GM19240 (cell line): ENCODE results near the gene B4GALT4.
"Not testable (repeated sequence)": the region's sequence is repeated elsewhere in the genome, so short reads cannot be mapped to it uniquely, and the experiment has no call there.

Source experiments
- DNase-seq: peaks from one replicate; pipeline ENCODE4 v3.0.0; 2011; ENCODE audit warnings: low spot score; ENCODE audit not compliant: insufficient read length

The B4GALT4 gene

GRCh38 chr3:119240591-119241434 lies at the start of gene B4GALT4:
B4GALT4 (minus strand) TSS chr3:119240878; CDS start chr3:119230099, 10,779 bp downstream.
- peak; percentile 85 for DNase-seq

- no peak for DNase-seq
These were observed 48.7 kb upstream of the B4GALT4 start for GRCh38 chr3:119289404-119289770.

- DNase-seq, result no peak
These were observed 48.2 kb upstream of the B4GALT4 start for GRCh38 chr3:119288669-119289403.

- DNase-seq, result no peak
These were observed 39.0 kb upstream of the B4GALT4 start for GRCh38 chr3:119279584-119280243.

GRCh38 chr3:119279101-119279554 lies 38.5 kb upstream of the B4GALT4 start:
- DNase-seq, result no peak

GRCh38 chr3:119276680-119277079 lies 36.0 kb upstream of the B4GALT4 start:
- no peak for DNase-seq

GRCh38 chr3:119270212-119270611 lies 29.5 kb upstream of the B4GALT4 start:
- DNase-seq, result not testable (repeated sequence)

- no peak for DNase-seq
These were observed 20.4 kb upstream of the B4GALT4 start for GRCh38 chr3:119261055-119261454.

- no peak for DNase-seq
These were observed 19.1 kb upstream of the B4GALT4 start for GRCh38 chr3:119259821-119260220.

GRCh38 chr3:119258915-119259314 lies 18.2 kb upstream of the B4GALT4 start:
- no peak for DNase-seq

GRCh38 chr3:119257654-119258410 lies 17.2 kb upstream of the B4GALT4 start:
- no peak for DNase-seq

GRCh38 chr3:119257111-119257510 lies 16.4 kb upstream of the B4GALT4 start:
- DNase-seq, result no peak

- no peak for DNase-seq
These were observed 14.5 kb upstream of the B4GALT4 start for GRCh38 chr3:119255214-119255613.

GRCh38 chr3:119245778-119246177 lies 5.1 kb upstream of the B4GALT4 start:
- DNase-seq, result no peak

GRCh38 chr3:119243712-119244111 lies 3.0 kb upstream of the B4GALT4 start:
- DNase-seq, result no peak

- not testable (repeated sequence) for DNase-seq
These were observed 2.4 kb upstream of the B4GALT4 start for GRCh38 chr3:119243058-119243529.

GRCh38 chr3:119242387-119243057 lies 1.8 kb upstream of the B4GALT4 start:
- DNase-seq, result not testable (repeated sequence)

- no peak for DNase-seq
These were observed 532 bp downstream of the B4GALT4 start for GRCh38 chr3:119240101-119240590.

GRCh38 chr3:119239206-119239820 lies 1.4 kb downstream of the B4GALT4 start:
- no peak for DNase-seq

GRCh38 chr3:119238363-119238762 lies 2.3 kb downstream of the B4GALT4 start:
- DNase-seq, result no peak
